Lower leg skin (tissue), 4 donors: ENCODE data around the gene HEXIM2. TPM values are rescaled to one million over a fixed set of nuclear protein-coding genes. Genes with fewer than 3 reads are reported as not detected.

Experiments
- microRNA-seq, 2 donors: library from miRNA; unstranded; fragments of <30 nt; microRNA quantifications; one replicate each; pipeline ENCODE4, GENCODE V29; 2016; ENCODE audit warnings: borderline replicate concordance in 2 of 2, borderline number of aligned reads in 1 of 2
- total RNA-seq, 4 donors: library from RNA; depleted of rRNA; stranded (reverse); fragments of >200 nt; gene quantifications; one replicate each; pipeline ENCODE4 v1.1.0, GENCODE V29; 2016

The HEXIM2 gene
- total RNA-seq, 4 donors from 2014 or later, result 2.4 to 16.7 (median 5.8) TPM

Small RNA genes lying within 50 kb of the gene (microRNA-seq; reads per million reads assigned to microRNA genes)
- 0 reads per million in 2 donors for gene MIR6784

Other genes starting within 250 kb of the HEXIM2 start
- under 1 TPM in 1 of 4 donors, not detected in 3; 0.25 TPM for gene GFAP, start 246.4 kb upstream of the HEXIM2 start, total RNA-seq
- 1 to 10 TPM; 1.0 to 2.4 (median 1.5) TPM for gene KIF18B, start 214.1 kb upstream of the HEXIM2 start, total RNA-seq
- gene C1QL1, start 193.6 kb upstream of the HEXIM2 start, total RNA-seq, result 1 to 10 TPM in 1 of 4 donors, under 1 TPM in 3; 0.21 to 1.4 (median 0.73) TPM
- gene DCAKD, start 110.2 kb upstream of the HEXIM2 start, total RNA-seq, result 10 to 100 TPM; 47.9 to 70.2 (median 61.0) TPM
- 100 to 1,000 TPM in 1 of 4 donors, 10 to 100 TPM in 3; 37.3 to 101 (median 60.3) TPM for gene NMT1, start 100.6 kb upstream of the HEXIM2 start, total RNA-seq
- gene PLCD3, start 29.4 kb upstream of the HEXIM2 start, total RNA-seq, result 100 to 1,000 TPM in 3 of 4 donors, 10 to 100 TPM in 1; 65.7 to 180 (median 105) TPM
- gene ACBD4, start 26.2 kb upstream of the HEXIM2 start, total RNA-seq, result 10 to 100 TPM in 2 of 4 donors, 1 to 10 TPM in 2; 8.2 to 14.9 (median 10.1) TPM
- 10 to 100 TPM; 20.9 to 32.7 (median 25.0) TPM for gene HEXIM1, start 13.4 kb upstream of the HEXIM2 start, total RNA-seq
- 10 to 100 TPM in 1 of 4 donors, 1 to 10 TPM in 3; 8.3 to 13.6 (median 8.8) TPM for gene FMNL1, start 60.0 kb downstream of the HEXIM2 start, total RNA-seq
- not detected for gene SPATA32, start 100.2 kb downstream of the HEXIM2 start, total RNA-seq
- gene MAP3K14, start 155.1 kb downstream of the HEXIM2 start, total RNA-seq, result 10 to 100 TPM in 3 of 4 donors, 1 to 10 TPM in 1; 8.1 to 13.0 (median 11.0) TPM